Inferior parietal cortex (tissue), 1 donor: ENCODE data around the gene GPR171.
"Not testable (repeated sequence)": the region's sequence is repeated elsewhere in the genome, so short reads cannot be mapped to it uniquely, and the experiment has no call there.

ENCODE experiments used
- DNase-seq: peaks from one replicate; pipeline ENCODE4 v3.0.0-alpha.2; 2016; ENCODE audit errors: extremely low spot score

Gene GPR171, protein sequence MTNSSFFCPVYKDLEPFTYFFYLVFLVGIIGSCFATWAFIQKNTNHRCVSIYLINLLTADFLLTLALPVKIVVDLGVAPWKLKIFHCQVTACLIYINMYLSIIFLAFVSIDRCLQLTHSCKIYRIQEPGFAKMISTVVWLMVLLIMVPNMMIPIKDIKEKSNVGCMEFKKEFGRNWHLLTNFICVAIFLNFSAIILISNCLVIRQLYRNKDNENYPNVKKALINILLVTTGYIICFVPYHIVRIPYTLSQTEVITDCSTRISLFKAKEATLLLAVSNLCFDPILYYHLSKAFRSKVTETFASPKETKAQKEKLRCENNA

DNA sequence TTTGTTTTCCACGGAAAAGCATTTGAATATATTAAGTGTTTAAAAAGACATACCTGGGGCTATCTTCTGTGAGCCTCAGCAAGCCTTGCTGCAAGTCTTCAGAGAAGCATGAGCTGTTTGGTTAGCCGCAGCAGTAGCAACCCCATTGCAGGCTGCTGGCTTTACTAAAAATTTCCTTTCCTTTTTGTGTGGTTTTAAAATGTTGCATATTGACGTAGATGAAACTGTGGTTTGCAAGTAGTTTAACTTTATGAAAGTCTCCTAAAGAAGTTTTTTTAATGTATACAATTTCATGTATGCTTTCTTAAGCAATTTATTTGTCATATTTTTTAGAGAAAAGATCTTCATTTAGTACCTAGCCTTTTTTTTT, at the start of gene GPR171:
Gene GPR171 (minus strand): TSS at position 166 of the 370 bp plus-strand sequence. CDS start 3,830 bp downstream, outside the sequence.
- DNase-seq, result no peak

DNA sequence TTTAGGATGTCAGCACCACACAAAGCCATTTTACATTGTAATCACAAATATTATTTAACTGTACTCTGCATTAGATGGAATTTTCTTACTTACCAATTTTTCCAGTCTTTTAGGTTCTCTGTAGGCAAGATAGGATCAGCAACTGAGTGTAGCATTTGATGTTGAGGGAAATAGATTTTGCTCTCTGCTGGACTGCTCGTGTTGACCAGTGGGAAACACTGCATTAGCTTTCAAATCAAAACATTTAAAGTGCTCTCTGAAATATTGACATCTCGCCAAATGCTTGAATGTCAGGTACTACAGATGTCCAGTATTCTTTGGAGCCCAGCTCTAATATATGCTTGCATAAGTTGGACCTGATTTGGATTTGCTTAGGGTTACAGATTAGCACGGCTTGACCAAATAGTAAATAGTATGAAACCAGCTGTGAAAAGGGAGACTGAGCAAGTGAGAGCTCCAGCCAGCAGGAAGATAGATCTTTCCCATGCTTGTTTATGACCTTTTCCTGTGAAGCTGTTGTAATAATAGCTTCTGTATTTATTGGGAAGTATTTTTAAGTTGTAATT, 45.8 kb upstream of the GPR171 start:
- DNase-seq, result no peak

DNA sequence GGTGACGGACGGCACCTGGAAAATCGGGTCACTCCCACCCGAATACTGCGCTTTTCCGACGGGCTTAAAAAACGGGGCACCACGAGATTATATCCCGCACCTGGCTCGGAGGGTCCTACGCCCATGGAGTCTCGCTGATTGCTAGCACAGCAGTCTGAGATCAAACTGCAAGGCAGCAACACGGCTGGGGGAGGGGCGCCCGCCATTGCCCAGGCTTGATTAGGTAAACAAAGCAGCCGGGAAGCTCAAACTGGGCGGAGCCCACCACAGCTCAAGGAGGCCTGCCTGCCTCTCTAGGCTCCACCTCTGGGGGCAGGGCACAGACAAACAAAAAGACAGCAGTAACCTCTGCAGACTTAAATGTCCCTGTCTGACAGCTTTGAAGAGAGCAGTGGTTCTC, 39.0 kb upstream of the GPR171 start:
- DNase-seq, result not testable (repeated sequence)

- no peak for DNase-seq
Measured at GRCh38 chr3:151236736-151237135, 33.7 kb upstream of the GPR171 start.

DNA sequence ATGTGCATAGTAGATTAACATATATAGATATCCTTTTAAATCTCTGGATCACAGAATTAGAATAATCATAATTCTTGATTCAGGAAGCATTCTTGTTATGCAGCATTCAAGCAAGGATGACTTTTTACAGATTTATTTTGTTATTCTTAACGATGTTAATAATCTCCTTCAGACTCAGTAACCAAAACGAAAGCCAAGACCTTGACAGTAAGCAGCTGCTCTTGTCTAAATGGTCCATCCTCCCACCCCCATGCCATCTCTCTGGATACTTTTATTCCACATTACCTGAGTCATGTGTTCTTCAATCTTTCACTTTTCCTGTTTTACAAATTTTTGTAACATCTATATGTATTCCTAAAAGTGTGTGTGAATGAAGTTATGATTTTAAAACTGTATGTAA, 33.3 kb upstream of the GPR171 start:
- DNase-seq, result no peak

DNA sequence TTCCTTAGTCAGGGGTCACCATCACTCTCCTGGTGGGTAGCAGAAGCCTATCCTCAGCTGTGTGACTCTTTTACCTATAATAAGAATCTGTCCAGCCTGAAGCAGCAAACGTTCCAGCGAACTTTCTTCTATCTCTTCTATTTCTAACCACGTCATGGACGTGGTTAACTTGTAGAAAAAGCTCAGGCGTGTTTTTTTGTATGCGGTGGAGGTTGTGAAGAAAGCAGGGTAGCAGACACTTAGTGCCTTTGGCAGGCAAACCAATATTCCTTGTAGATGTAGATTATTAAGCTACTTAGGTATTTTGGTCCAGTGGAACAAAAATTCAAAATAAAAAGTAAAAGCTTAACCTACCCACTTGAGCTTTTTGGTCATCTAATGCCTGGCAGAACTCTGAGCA, 31.8 kb upstream of the GPR171 start:
- DNase-seq, result no peak

GRCh38 chr3:151232991-151233390, 30.0 kb upstream of the GPR171 start:
- DNase-seq, result no peak

GRCh38 chr3:151232403-151232802, 29.4 kb upstream of the GPR171 start:
- DNase-seq, result not testable (repeated sequence)

DNA sequence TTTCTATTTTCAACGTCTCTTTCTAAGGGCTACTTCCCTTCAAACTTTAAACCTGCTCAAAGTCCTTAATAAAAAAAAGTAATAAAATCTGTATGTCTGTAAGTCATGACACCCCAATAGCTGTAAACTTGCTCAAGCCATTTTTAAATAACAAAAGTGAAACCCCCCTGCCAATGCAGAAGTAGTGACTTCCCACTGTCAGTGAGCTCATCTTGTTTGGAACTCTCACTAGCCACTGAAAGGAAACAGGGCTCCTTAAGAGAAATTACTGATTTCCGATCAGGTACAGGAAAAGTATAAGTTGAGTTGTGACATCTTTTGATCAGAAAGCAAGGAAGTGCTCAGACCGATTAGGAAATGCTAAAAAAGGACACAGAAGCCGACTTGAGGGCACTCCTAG, 27.6 kb upstream of the GPR171 start:
- no peak for DNase-seq

DNA sequence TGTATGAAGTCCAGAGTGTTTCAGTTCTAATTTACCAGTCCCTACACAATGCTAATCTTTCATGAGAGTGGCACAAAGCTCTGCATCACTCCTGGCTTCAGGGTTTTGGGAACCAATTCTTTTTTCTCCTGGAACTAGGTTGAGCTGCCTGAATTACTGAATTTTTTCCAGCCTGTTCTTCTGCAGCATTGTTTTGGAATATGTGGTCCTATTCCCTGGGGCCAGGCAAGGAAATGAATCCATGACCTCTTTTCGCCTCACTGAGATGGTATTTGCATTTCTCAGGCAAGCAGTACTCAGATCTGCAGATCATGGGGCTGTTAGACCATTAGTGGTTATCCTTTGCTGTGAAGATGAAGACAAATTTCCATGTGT, 25.6 kb upstream of the GPR171 start:
- no peak for DNase-seq

DNA sequence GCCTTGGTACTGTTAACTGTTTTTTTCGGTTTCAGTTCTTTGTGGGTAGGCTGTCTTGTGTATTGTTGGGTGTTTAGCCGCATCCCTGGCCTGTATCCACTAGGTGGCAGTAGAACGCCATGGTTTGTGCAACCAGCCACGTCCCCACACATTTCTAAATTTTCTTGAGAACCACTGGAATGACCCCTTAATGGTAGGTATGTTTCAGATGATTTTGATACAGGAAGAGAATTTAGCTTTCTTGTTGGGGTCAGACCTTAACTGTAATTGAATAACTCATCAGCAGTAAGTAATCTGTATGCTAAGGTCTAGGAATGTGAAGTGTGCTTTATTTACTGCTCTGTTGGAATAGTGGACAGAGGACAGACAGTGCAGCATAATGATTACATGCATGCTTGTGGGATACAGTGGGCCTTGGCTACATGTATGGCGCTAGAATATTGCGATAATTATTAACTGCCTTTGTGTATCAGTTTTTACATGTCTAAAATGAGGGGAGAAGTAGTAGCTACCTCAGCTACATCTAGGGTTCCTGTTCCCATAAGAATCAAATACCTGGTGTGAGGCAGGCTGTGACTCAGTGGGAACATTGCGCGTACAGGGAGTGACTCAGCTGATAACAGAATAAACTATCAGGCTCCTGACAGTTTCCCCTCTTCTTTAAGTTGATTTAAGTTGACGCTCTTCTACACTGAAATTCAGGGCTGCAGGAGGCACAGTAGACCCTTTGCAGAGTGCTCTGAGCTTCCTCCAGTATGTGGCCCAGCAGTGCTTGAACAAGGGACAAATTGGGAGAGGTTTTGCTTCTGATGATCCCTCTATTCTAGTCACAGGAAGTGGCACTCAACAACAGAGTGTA, 25.0 kb upstream of the GPR171 start:
- DNase-seq, result peak; percentile 93

GRCh38 chr3:151227266-151227806, 24.3 kb upstream of the GPR171 start:
- DNase-seq, result no peak

GRCh38 chr3:151226825-151227224, 23.8 kb upstream of the GPR171 start:
- no peak for DNase-seq

- DNase-seq, result no peak
Measured at GRCh38 chr3:151226088-151226563, 23.1 kb upstream of the GPR171 start.

DNA sequence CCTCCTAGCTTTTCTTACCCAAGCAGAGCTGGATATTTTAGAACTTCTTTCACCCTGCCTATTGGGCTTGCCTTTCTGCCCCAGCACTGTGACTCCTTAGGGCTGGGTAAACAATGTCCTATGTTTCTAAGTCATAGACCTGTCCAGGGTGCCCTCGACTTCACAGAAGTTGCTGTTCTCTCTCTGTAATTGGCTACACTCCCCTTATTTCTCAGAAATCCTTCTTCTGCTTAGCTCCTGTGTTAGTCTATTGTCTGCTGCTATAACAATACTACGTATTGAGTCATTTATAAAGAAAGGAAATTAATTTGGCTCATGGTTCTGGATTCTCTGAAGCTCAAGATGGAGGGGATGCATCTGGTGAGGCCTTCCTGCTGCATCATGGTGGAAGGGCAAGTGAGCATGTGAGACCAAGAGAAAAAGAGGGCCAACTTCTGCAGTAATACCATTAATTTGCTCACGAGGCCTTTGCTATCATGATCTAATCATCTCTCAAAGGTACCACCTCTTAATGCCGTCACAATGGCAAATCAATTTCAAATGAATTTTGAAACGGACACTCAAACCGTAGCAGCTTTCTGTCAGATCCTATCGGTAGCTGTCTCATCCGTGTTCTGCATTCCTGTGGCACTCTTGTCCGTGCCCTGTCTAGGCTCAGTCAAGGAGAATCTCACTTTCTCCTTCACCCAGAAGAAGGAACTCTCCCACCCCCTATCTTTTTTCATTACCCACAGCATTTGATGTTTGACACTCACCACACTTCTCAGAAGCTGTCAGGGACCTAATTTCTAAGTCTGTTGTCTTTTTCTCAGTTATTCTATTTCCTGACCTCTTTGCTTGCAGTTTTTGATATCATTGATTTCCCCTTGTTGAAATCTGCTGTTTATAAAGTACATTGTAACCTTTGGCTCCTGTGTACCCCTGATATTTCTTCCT, 22.3 kb upstream of the GPR171 start:
- no peak for DNase-seq

DNA sequence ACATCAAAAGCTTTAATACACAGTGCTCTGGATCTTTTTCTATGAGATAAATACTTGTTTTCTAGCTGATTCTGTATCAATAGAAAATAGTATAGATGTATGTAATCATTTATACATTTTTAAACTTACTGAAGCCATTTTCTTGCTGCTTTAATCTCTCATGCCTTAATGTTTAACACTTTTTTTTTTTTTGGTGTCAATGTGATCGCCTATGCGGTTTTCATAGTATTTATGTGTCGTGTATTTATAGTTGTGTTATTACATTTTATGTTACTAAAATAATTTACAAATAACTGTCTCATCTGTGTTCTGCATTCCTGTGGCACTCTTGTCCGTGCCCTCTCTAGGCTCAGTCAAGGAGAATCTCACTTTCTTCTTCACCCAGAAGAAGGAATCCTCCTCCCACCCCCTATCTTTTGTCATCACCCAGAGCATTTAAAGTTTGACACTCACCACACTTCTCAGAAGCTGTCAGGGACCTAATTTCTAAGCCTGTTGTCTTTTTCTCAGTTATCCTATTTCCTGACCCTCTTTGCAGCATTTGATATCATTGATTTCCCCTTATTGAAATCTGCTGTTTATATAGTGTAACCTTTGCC, 21.4 kb upstream of the GPR171 start:
- no peak for DNase-seq

DNA sequence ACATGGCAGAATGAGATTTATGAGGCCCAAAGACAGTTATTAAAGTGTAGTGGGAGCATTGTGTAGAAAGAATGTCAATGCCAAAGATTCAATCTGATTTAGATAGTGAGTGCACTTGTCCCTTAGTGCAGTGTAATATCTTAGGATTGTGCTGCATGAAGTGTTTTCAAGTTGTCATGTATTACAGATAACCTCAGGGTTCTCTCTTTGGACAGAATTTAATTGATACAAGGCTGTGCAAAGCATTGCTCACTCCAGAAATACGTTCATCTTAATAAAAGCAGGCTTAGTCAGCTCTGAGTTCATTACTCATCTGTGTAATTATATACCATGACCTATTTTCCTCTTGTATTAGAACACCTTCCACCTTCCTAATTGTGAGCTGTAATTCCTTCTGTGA, 16.0 kb upstream of the GPR171 start:
- no peak for DNase-seq

DNA sequence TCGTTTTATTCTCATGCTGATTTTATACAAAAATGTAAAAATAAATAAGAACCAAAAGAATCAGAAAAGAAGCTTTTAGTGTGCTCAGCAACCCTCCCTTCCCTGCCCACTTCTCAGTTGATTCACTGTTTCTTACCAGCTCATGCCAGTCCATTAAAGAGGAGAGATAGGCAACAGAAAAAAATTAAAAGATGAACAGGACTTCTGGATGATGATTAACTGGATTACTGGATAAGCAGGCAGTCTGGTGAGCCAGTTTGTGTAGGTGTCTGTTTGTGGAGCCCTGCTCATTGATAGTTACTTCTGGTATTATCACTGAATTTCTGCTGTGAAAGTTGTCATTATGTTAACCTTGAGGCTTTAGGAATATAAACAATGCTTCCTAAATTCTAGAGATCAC, 15.1 kb upstream of the GPR171 start:
- no peak for DNase-seq

DNA sequence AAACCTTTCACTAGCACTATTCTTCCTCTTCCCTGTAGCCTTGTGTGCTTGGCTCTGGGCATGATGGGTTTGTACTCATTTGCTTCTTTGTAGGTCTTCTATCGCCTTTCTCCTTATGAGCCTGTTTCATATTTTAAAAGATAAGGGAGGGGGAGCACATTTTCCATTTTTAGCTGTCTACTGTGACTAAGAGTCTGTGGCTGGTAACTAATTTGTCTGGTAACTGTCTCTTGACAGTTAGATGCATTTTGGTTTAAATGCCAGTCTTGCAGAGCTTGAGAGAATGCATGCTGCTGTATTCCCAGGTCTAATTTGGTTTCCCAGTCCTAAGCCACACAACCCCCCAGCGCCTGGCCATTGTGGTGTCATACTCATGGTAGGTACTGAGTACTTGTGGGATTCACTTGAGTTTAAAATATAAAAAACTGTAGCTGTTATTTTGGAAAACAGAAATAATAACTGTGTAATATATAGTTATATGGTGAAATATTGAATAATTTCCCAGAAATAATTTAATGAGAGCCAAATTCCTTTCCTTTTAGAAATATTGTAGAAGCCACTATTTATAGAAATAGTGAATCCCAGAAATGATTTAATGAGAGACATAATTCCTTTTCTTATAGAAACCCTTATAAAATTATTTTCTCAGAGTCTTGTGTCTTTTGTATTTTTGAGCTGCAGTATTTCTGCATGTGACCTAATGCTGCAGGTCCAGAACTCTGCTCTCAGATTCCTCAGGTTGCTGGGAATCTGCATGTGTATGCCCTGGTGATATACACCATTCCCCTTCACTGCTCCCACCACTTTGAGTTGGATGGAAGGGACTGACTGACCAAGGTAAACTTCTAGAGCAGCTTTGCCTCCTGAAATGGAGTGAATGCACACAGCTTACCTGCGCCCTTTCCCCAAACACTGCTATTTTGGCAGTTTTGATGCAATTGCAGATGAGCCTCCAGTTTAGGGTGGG, 13.9 kb upstream of the GPR171 start:
- no peak for DNase-seq

GRCh38 chr3:151214459-151214858, 11.4 kb upstream of the GPR171 start:
- DNase-seq, result no peak
